Thyroid gland (tissue), 4 donors: ENCODE measurements around the gene NFIA.

Experiments used
- CTCF ChIP-seq, 6 experiments: fragments of 200-600 bp in 3 of 6; fragments of 450-650 bp in 3 of 6; sonication (generic) in 3 of 6; IDR thresholded peaks; one replicate each; pipeline ENCODE4 v1.5.1; 2016 to 2019; ENCODE audit warnings: antibody characterized with exemption in 6 of 6, mild to moderate bottlenecking in 2 of 6, inconsistent platforms in 1 of 6, moderate library complexity in 1 of 6
- POLR2A ChIP-seq, 2 donors: fragments of 450-650 bp; IDR thresholded peaks; one replicate each; pipeline ENCODE4 v1.6.1; 2017; ENCODE audit warnings: antibody characterized with exemption in 2 of 2, mild to moderate bottlenecking in 2 of 2, moderate library complexity in 1 of 2

- TF ChIP-seq CTCF (IDR thresholded peaks at IDR 0.05) (no peak), POLR2A (IDR thresholded peaks at IDR 0.05) (no peak)
Observed at GRCh38 chr1:61255358-61255703, 173.0 kb downstream of the NFIA start.
